Activated naive CD4-positive, alpha-beta T cell treated with anti-CD3 and anti-CD28 coated beads, Interleukin-2, amount 10 ng/mL, durations not matched to agents 7 days and 5 days (primary cell): Measurements from ENCODE around the gene AK9.

Source experiments
- CTCF ChIA-PET: fragments of 350-600 bp; sonication (Branson Sonifier 250); formaldehyde crosslinking; loops from one replicate; lab custom pipeline; 2021; ENCODE audit warnings: antibody characterized with exemption; lab: Charles Lee
- DNase-seq: peaks from one replicate; pipeline ENCODE4 v3.0.0-alpha.2; 2020
- H3K27ac Mint-ChIP-seq: one replicate; pipeline ENCODE4 v1.8.0; 2021; ENCODE audit warnings: mild to moderate bottlenecking, moderate library complexity, mixed read lengths
- H3K27me3 Mint-ChIP-seq: one replicate; pipeline ENCODE4 v1.8.0; 2021; ENCODE audit warnings: mild to moderate bottlenecking, mixed read lengths
- H3K36me3 Mint-ChIP-seq: one replicate; pipeline ENCODE4 v1.8.0; 2021; ENCODE audit warnings: mixed read lengths
- H3K4me1 Mint-ChIP-seq: one replicate; pipeline ENCODE4 v1.8.0; 2021; ENCODE audit warnings: mixed read lengths
- H3K4me3 Mint-ChIP-seq: one replicate; pipeline ENCODE4 v1.8.0; 2021; ENCODE audit warnings: mild to moderate bottlenecking, moderate library complexity, mixed read lengths
- H3K9me3 Mint-ChIP-seq: one replicate; pipeline ENCODE4 v1.8.0; 2021; ENCODE audit warnings: mixed read lengths

AK9 gene

GRCh38 chr6:109456111-109456583 is 234.9 kb downstream of the AK9 start:
- DNase-seq = no peak
- no peaks in the 10 kb centered on the region for H3K9me3 Mint-ChIP-seq
- CTCF ChIA-PET = interaction anchor here (1.0 to 6.1 kb wide), 6 partner anchors 8 to 73 kb away, joined by 3 to 35 read pairs (median 4); partner anchors contain the start of genes CD164, PPIL6 and SMPD2
- no peaks in the 10 kb centered on the region for H3K27me3 Mint-ChIP-seq
- H3K4me1 Mint-ChIP-seq = peaks cover 77% of the 10 kb centered on the region
- H3K4me3 Mint-ChIP-seq = peak overlapping the region; percentile 99
- H3K36me3 Mint-ChIP-seq = peaks cover 36% of the 10 kb centered on the region
- H3K27ac Mint-ChIP-seq = peak overlapping the region; percentile 28

GRCh38 chr6:109455437-109456110 is 235.4 kb downstream of the AK9 start, which contains the start of gene MICAL1:
TSS of gene MICAL1 (minus strand) at chr6:109455772. CDS start at chr6:109454196, 1,576 bp downstream.
- no peaks in the 10 kb centered on the region for H3K9me3 Mint-ChIP-seq
- H3K4me1 Mint-ChIP-seq = peaks cover 78% of the 10 kb centered on the region
- DNase-seq = peak; percentile 87
- H3K27ac Mint-ChIP-seq = peak within 1 kb of the TSS; percentile 97
- CTCF ChIA-PET = interaction anchor here (0.8 to 6.1 kb wide), 6 partner anchors 8 to 73 kb away, joined by 3 to 35 read pairs (median 4); partner anchors contain the start of genes CD164, PPIL6 and SMPD2
- H3K4me3 Mint-ChIP-seq = peak within 1 kb of the TSS; percentile 99
- H3K27me3 Mint-ChIP-seq = no peaks in the 10 kb centered on the region
- H3K36me3 Mint-ChIP-seq = peaks cover 36% of the 10 kb centered on the region

- H3K4me1 Mint-ChIP-seq = peaks cover 81% of the 10 kb centered on the region
- no peaks in the 10 kb centered on the region for H3K27me3 Mint-ChIP-seq
- CTCF ChIA-PET = interaction anchor here (0.8 to 6.1 kb wide), 5 partner anchors 7 to 37 kb away, joined by 3 to 35 read pairs (median 3); partner anchors contain the start of genes PPIL6 and SMPD2
- no peaks in the 10 kb centered on the region for H3K9me3 Mint-ChIP-seq
- H3K27ac Mint-ChIP-seq = peak overlapping the region; percentile 97
- peak overlapping the region; percentile 99 for H3K4me3 Mint-ChIP-seq
- H3K36me3 Mint-ChIP-seq = peaks cover 37% of the 10 kb centered on the region
- DNase-seq = peak; percentile 80
These were observed 236.2 kb downstream of the AK9 start for GRCh38 chr6:109454496-109455436.

- H3K9me3 Mint-ChIP-seq = no peaks in the 10 kb centered on the region
- H3K27ac Mint-ChIP-seq = peak overlapping the region; percentile 97
- peaks cover 34% of the 10 kb centered on the region for H3K36me3 Mint-ChIP-seq
- CTCF ChIA-PET = interaction anchor here (0.7 to 6.1 kb wide), 2 partner anchors 12 to 75 kb away, joined by 3 to 35 read pairs; partner anchors contain the start of genes PPIL6 and SMPD2
- H3K27me3 Mint-ChIP-seq = no peaks in the 10 kb centered on the region
- peaks cover 80% of the 10 kb centered on the region for H3K4me1 Mint-ChIP-seq
- peak overlapping the region; percentile 99 for H3K4me3 Mint-ChIP-seq
- no peak for DNase-seq
These were observed 237.2 kb downstream of the AK9 start for GRCh38 chr6:109453594-109454495.

GRCh38 chr6:109453156-109453555 is 237.8 kb downstream of the AK9 start:
- CTCF ChIA-PET = interaction anchor here (0.7 to 6.1 kb wide), 2 partner anchors 11 to 74 kb away, joined by 3 to 35 read pairs; partner anchors contain the start of genes PPIL6 and SMPD2
- no peaks in the 10 kb centered on the region for H3K27me3 Mint-ChIP-seq
- peak overlapping the region; percentile 99 for H3K4me3 Mint-ChIP-seq
- peak overlapping the region; percentile 97 for H3K27ac Mint-ChIP-seq
- H3K9me3 Mint-ChIP-seq = no peaks in the 10 kb centered on the region
- no peak for DNase-seq
- H3K4me1 Mint-ChIP-seq = peaks cover 77% of the 10 kb centered on the region
- peaks cover 36% of the 10 kb centered on the region for H3K36me3 Mint-ChIP-seq

GRCh38 chr6:109452181-109452580 is 238.8 kb downstream of the AK9 start:
- CTCF ChIA-PET = interaction anchor here (6.1 kb wide), 1 partner anchor 10 kb away, joined by 35 read pairs; the partner anchor contains the start of genes PPIL6 and SMPD2
- H3K9me3 Mint-ChIP-seq = no peaks in the 10 kb centered on the region

GRCh38 chr6:109451376-109451775 is 239.6 kb downstream of the AK9 start:
- Mint-ChIP-seq H3K27me3 (no peaks in the 10 kb centered on the region), H3K27ac (no peak overlapping the region)

More at GRCh38 chr6:109452181-109452580, 238.8 kb downstream of the AK9 start:
- Mint-ChIP-seq H3K36me3 (peaks cover 40% of the 10 kb centered on the region), H3K4me1 (peaks cover 72% of the 10 kb centered on the region), H3K4me3 (peak overlapping the region; percentile 99), H3K27me3 (no peaks in the 10 kb centered on the region), H3K27ac (peak overlapping the region; percentile 62)
- DNase-seq = no peak

GRCh38 chr6:109450801-109451200 is 240.2 kb downstream of the AK9 start:
- peaks cover 46% of the 10 kb centered on the region for H3K36me3 Mint-ChIP-seq
- H3K27ac Mint-ChIP-seq = no peak overlapping the region

More at GRCh38 chr6:109451376-109451775, 239.6 kb downstream of the AK9 start:
- H3K36me3 Mint-ChIP-seq = peaks cover 42% of the 10 kb centered on the region
- no peaks in the 10 kb centered on the region for H3K9me3 Mint-ChIP-seq
- CTCF ChIA-PET = interaction anchor here (0.7 to 1.2 kb wide), 2 partner anchors 69 to 263 kb away, joined by 3 read pairs; no protein-coding TSS in a partner anchor
- DNase-seq = no peak
- H3K4me1 Mint-ChIP-seq = peaks cover 67% of the 10 kb centered on the region
- no peak overlapping the region for H3K4me3 Mint-ChIP-seq

GRCh38 chr6:109449795-109450673 is 241.0 kb downstream of the AK9 start:
- Mint-ChIP-seq H3K9me3 (no peaks in the 10 kb centered on the region), H3K36me3 (peaks cover 52% of the 10 kb centered on the region), H3K4me1 (peaks cover 69% of the 10 kb centered on the region), H3K4me3 (peak overlapping the region; percentile 24), H3K27ac (peak overlapping the region; percentile 25), H3K27me3 (no peaks in the 10 kb centered on the region)
- DNase-seq = peak; percentile 66
- CTCF ChIA-PET = interaction anchor here (1.0 to 1.2 kb wide), 2 partner anchors 9 to 262 kb away, joined by 3 read pairs; partner anchors contain the start of genes PPIL6 and SMPD2

More at GRCh38 chr6:109450801-109451200, 240.2 kb downstream of the AK9 start:
- CTCF ChIA-PET = interaction anchor here (0.7 to 1.2 kb wide), 3 partner anchors 10 to 263 kb away, joined by 3 read pairs; partner anchors contain the start of genes PPIL6 and SMPD2
- no peak for DNase-seq
- H3K27me3 Mint-ChIP-seq = no peaks in the 10 kb centered on the region
- peaks cover 67% of the 10 kb centered on the region for H3K4me1 Mint-ChIP-seq
- H3K9me3 Mint-ChIP-seq = no peaks in the 10 kb centered on the region
- H3K4me3 Mint-ChIP-seq = no peak overlapping the region

GRCh38 chr6:109449064-109449794 is 241.8 kb downstream of the AK9 start:
- peak overlapping the region; percentile 24 for H3K4me3 Mint-ChIP-seq
- H3K27ac Mint-ChIP-seq = peak overlapping the region; percentile 25
- H3K9me3 Mint-ChIP-seq = no peaks in the 10 kb centered on the region

GRCh38 chr6:109448615-109449014 is 242.4 kb downstream of the AK9 start:
- no peak for DNase-seq
- Mint-ChIP-seq H3K4me1 (peaks cover 58% of the 10 kb centered on the region), H3K9me3 (no peaks in the 10 kb centered on the region), H3K27ac (peak overlapping the region; percentile 50), H3K4me3 (no peak overlapping the region), H3K36me3 (peaks cover 48% of the 10 kb centered on the region), H3K27me3 (no peaks in the 10 kb centered on the region)
- CTCF ChIA-PET = interaction anchor here (0.8 to 1.2 kb wide), 2 partner anchors 9 to 16 kb away, joined by 3 read pairs; no protein-coding TSS in a partner anchor

More at GRCh38 chr6:109449064-109449794, 241.8 kb downstream of the AK9 start:
- peaks cover 52% of the 10 kb centered on the region for H3K36me3 Mint-ChIP-seq
- CTCF ChIA-PET = interaction anchor here (0.8 to 1.2 kb wide), 2 partner anchors 8 to 15 kb away, joined by 3 read pairs; no protein-coding TSS in a partner anchor
- DNase-seq = no peak
- H3K4me1 Mint-ChIP-seq = peaks cover 64% of the 10 kb centered on the region
- H3K27me3 Mint-ChIP-seq = no peaks in the 10 kb centered on the region
